PC-9 (cell line): ENCODE results near the gene BNIP3.

Experiments
- EZH2 ChIP-seq: fragments of 200-600 bp; sonication (generic); IDR thresholded peaks from 2 replicates; pipeline ENCODE4 v1.8.0; 2017; ENCODE audit warnings: antibody characterized with exemption, low read depth
- TF ChIP-seq, protein P1 (sequence below): fragments of 200-600 bp; sonication (generic); conservative IDR thresholded peaks from 2 replicates; pipeline ENCODE4 v1.6.1; 2017; ENCODE audit warnings: mixed run types, antibody characterized with exemption, mild to moderate bottlenecking, moderate library complexity

DNA sequence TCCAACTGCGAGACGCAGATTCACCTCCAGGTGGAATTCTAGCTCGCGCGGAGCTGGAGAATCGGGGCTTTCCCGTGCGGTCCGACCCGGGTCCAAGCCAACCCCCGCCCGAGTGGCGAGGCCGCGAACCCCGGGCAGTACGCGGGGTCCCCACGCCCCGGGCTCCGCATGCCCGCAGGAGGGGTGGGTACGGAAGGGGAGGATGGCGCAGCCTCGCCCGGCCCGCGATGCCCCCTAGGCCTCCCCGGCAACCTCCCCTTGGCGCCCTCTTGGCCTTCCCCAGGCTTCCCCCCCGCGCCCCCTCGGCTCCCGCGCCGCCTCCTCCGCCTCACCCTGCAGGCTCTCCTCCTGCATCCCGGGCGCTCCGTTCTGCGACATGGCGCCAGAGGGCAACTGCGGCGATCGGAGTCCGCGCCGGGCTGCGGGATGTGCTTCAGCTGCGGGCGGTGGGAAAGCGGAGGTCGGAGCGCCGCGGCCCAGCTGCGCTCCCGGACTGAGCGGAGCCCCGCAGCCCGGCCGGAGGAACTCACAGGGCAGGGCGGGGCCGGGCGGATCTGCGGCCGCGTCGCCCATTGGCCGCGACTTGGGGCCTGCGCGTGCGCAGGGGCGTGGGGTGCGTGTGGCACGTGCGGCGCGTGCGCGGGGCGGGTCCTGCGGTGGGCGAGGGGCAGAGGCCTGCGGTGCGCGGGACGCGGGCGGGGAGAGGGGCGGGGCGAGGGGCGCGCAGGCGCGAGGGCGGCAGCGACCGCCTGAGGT, at the start of gene BNIP3:
- no peak for TF ChIP-seq EZH2
- TF ChIP-seq, protein P1, sequence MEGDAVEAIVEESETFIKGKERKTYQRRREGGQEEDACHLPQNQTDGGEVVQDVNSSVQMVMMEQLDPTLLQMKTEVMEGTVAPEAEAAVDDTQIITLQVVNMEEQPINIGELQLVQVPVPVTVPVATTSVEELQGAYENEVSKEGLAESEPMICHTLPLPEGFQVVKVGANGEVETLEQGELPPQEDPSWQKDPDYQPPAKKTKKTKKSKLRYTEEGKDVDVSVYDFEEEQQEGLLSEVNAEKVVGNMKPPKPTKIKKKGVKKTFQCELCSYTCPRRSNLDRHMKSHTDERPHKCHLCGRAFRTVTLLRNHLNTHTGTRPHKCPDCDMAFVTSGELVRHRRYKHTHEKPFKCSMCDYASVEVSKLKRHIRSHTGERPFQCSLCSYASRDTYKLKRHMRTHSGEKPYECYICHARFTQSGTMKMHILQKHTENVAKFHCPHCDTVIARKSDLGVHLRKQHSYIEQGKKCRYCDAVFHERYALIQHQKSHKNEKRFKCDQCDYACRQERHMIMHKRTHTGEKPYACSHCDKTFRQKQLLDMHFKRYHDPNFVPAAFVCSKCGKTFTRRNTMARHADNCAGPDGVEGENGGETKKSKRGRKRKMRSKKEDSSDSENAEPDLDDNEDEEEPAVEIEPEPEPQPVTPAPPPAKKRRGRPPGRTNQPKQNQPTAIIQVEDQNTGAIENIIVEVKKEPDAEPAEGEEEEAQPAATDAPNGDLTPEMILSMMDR = no peak
